Sigmoid colon (tissue), 4 donors: Measurements from ENCODE around the gene HAUS3.

ENCODE experiments used
- POLR2A ChIP-seq, 2 donors: fragments of 450-650 bp; IDR thresholded peaks; one replicate each; pipeline ENCODE4 v1.6.1; 2016; ENCODE audit warnings: antibody characterized with exemption in 2 of 2, mild to moderate bottlenecking in 2 of 2, moderate library complexity in 2 of 2
- POLR2AphosphoS5 ChIP-seq, 4 donors: sonication (generic); formaldehyde crosslinking; IDR thresholded peaks; one replicate each; pipeline ENCODE4 v1.6.1; 2017; ENCODE audit warnings: antibody characterized with exemption in 4 of 4
- TF ChIP-seq, protein P1 (sequence below), 4 experiments: fragments of 450-650 bp in 3 of 4; fragments of 200-600 bp in 1 of 4; IDR thresholded peaks; one replicate each; pipeline ENCODE4 v1.5.1; 2016 to 2019; ENCODE audit warnings: antibody characterized with exemption in 4 of 4, mild to moderate bottlenecking in 3 of 4, moderate library complexity in 2 of 4

DNA sequence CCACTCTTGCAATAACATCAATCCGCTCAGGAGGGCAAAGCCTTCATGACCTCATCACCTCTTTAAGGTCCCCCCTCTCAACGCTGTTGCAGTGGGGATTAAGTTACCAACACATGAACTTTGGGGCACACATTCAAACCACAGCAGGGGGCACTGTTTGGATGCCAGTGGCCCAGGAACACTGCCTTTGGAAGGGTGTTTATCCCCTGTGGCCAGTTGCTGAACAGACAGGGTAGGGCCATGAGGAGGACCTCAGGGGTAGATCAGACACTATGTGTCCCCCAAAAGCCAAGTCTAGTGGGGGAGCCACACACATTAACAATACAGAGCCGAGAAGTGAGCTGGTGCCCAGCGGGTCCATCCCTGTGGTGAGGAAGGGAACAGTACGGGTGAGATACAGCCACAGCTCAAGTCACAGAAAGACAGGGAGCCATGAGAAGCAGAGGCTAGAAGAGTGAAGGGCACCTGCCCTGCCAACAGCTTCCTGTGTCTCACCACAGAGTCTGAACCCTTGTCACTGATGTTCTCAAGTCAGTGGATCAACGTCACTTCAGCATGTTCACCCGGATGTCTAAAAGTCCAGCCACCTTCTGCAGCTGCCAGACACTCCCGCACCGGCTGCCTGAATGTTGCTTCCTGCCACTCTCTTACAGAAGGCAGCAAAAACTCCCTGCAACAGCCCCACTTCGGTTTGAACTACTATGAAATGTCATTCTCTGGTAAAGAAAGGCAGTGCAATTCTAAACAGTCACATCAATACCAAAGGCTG, 39.8 kb upstream of the HAUS3 start:
- TF ChIP-seq, protein P1, sequence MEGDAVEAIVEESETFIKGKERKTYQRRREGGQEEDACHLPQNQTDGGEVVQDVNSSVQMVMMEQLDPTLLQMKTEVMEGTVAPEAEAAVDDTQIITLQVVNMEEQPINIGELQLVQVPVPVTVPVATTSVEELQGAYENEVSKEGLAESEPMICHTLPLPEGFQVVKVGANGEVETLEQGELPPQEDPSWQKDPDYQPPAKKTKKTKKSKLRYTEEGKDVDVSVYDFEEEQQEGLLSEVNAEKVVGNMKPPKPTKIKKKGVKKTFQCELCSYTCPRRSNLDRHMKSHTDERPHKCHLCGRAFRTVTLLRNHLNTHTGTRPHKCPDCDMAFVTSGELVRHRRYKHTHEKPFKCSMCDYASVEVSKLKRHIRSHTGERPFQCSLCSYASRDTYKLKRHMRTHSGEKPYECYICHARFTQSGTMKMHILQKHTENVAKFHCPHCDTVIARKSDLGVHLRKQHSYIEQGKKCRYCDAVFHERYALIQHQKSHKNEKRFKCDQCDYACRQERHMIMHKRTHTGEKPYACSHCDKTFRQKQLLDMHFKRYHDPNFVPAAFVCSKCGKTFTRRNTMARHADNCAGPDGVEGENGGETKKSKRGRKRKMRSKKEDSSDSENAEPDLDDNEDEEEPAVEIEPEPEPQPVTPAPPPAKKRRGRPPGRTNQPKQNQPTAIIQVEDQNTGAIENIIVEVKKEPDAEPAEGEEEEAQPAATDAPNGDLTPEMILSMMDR (IDR thresholded peaks at IDR 0.05): no peak
- TF ChIP-seq POLR2A (IDR thresholded peaks at IDR 0.05): no peak
- TF ChIP-seq POLR2AphosphoS5 (IDR thresholded peaks at IDR 0.05): no peak
